ENCODE results near the gene AACS.

- no peak for TF ChIP-seq CTCF (conservative IDR thresholded peaks at IDR 0.05; ENCODE audit: low read depth, low read length)
- no peak for TF ChIP-seq EZH2 (IDR thresholded peaks at IDR 0.05; ENCODE audit: borderline replicate concordance, low read depth, low read length, poor library complexity, severe bottlenecking)
Measured at GRCh38 chr12:125161712-125162022, 96.4 kb downstream of the AACS start.
